WERI-Rb-1 (cell line): ENCODE measurements around the gene ZFHX3.

Source experiments
- DNase-seq: peaks from one replicate; pipeline ENCODE4 v3.0.0-alpha.2; 2020
- H3K27ac ChIP-seq: fragments of 250-450 bp; sonication (Bioruptor Pico); 2 replicates; pipeline ENCODE4 v1.5.1; 2020; ENCODE audit warnings: mild to moderate bottlenecking, moderate library complexity
- H3K27me3 ChIP-seq: fragments of 250-450 bp; sonication (Bioruptor Pico); 2 replicates; pipeline ENCODE4 v1.5.1; 2021; ENCODE audit warnings: mild to moderate bottlenecking, low read depth, moderate library complexity; ENCODE audit not compliant: insufficient read depth, severe bottlenecking
- H3K36me3 ChIP-seq: fragments of 250-450 bp; sonication (Bioruptor Pico); 2 replicates; pipeline ENCODE4 v1.5.1; 2020; ENCODE audit warnings: mild to moderate bottlenecking, moderate library complexity
- H3K4me3 ChIP-seq: 2 replicates; pipeline ENCODE4 v1.5.1; 2011; ENCODE audit warnings: low read depth, mild to moderate bottlenecking, control low read depth, low read length
- H3K9me3 ChIP-seq: fragments of 250-450 bp; sonication (Bioruptor Pico); 2 replicates; pipeline ENCODE4 v1.5.1; 2021; ENCODE audit warnings: mild to moderate bottlenecking, moderate library complexity; ENCODE audit not compliant: severe bottlenecking
- TF ChIP-seq, protein P1 (sequence below): IDR thresholded peaks from 2 replicates; pipeline ENCODE4 v1.5.1; 2011; ENCODE audit warnings: low read depth, mild to moderate bottlenecking, control low read depth, inconsistent platforms, low read length

Gene ZFHX3

DNA sequence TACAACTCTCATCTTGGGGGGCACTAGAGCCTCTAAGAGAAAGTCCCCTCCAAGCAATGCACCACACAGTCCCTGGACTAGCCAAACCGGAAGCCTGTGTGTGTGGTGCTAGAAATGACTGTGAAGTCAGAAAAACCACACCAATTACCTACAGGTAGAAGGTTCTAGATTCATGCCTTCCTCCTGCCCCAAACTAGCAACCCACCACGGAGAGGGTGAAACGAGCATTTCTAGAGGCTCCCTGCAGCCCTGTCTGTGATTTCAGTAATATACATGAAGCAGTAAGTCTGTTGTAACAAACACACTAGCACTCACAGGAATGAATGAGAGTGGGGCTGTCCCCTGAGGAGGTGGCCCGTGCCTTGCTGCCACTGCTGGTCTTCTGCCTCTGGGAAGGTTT is 13.6 kb downstream of the ZFHX3 start:
- no peaks in the 10 kb centered on the region for H3K9me3 ChIP-seq
- H3K27me3 ChIP-seq, result no peaks in the 10 kb centered on the region
- no peak overlapping the region for H3K27ac ChIP-seq
- no peak overlapping the region for H3K4me3 ChIP-seq
- TF ChIP-seq, protein P1, sequence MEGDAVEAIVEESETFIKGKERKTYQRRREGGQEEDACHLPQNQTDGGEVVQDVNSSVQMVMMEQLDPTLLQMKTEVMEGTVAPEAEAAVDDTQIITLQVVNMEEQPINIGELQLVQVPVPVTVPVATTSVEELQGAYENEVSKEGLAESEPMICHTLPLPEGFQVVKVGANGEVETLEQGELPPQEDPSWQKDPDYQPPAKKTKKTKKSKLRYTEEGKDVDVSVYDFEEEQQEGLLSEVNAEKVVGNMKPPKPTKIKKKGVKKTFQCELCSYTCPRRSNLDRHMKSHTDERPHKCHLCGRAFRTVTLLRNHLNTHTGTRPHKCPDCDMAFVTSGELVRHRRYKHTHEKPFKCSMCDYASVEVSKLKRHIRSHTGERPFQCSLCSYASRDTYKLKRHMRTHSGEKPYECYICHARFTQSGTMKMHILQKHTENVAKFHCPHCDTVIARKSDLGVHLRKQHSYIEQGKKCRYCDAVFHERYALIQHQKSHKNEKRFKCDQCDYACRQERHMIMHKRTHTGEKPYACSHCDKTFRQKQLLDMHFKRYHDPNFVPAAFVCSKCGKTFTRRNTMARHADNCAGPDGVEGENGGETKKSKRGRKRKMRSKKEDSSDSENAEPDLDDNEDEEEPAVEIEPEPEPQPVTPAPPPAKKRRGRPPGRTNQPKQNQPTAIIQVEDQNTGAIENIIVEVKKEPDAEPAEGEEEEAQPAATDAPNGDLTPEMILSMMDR, result no peak
- no peak for DNase-seq
- H3K36me3 ChIP-seq, result no peaks in the 10 kb centered on the region

DNA sequence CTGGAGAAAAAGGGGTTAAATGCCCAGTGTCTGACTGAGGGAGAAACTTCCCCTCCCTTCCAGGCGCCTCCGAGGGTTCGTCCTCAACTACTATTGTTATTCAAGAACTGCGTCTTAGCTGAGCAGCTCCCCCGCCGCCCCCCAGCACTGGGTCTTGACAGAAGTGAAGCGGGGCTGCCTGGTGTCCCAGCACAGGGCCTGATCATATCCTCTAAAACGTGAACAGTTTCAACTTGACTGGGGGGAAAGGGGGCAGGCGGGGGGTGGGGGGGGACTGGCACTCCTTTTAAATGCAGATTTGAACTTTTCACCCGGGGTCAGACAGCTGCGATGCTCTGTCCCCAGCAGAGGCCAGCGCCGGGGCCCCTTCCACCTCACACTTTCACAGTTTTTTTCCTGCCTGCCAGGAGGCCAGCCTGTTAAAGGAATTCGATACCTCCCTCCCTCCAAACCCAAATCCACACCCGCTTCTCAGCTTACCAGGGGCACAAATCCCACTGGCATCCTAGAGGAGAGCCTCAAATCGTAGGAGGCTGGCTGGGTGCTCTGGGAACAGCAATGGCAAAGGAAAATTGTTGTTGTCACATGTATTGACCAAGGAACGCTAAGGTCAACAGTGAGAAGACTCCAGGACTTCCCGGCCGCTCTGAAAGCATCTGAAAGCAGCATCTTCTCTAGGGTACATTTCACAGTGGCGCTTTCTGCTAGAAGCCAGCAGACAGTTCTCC is 14.5 kb downstream of the ZFHX3 start:
- TF ChIP-seq, protein P1, result no peak
- Histone ChIP-seq H3K27ac (no peak overlapping the region), H3K4me3 (no peak overlapping the region), H3K27me3 (no peaks in the 10 kb centered on the region), H3K9me3 (no peaks in the 10 kb centered on the region), H3K36me3 (no peaks in the 10 kb centered on the region; the same call in 1 of the 2 replicates)
- DNase-seq, result no peak

DNA sequence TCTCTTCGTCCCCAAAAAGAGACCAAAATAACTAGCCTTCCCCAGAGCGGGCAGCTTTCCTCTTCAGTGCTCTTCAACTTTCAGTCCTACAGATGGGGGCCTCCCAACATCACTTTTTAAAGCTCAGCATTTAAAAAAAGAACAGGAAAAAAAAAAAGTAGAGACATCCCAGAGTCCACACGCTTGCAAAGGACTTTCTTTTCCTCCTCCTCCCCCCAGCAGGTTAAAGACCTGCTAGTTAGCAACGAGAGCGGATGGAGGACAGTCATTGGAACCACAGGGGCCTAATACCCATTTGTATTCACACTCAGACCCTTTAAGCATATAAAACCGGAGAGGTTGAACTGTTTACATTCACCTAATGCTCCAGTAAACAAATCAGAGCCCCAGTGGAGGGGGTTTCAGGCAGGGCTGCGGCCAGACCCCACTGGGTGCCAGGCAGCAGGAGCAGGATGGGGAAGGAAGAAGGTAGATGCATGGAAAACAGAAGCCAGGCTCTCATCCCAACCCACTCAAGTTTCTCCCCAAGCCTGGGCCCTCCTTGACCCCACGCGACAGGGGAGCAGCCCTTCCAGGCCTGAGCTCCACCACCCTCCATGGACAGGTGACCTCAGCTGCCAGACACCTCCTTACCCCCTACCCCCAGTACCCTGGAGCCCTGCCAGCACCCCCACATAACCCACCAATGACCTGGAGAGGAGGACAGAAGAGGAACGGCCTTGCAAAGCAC is 15.2 kb downstream of the ZFHX3 start:
- no peaks in the 10 kb centered on the region; the same call in 1 of the 2 replicates for H3K36me3 ChIP-seq
- no peak overlapping the region for H3K27ac ChIP-seq
- H3K27me3 ChIP-seq, result no peaks in the 10 kb centered on the region
- DNase-seq, result no peak
- TF ChIP-seq, protein P1, result no peak
- no peaks in the 10 kb centered on the region for H3K9me3 ChIP-seq
- H3K4me3 ChIP-seq, result no peak overlapping the region

DNA sequence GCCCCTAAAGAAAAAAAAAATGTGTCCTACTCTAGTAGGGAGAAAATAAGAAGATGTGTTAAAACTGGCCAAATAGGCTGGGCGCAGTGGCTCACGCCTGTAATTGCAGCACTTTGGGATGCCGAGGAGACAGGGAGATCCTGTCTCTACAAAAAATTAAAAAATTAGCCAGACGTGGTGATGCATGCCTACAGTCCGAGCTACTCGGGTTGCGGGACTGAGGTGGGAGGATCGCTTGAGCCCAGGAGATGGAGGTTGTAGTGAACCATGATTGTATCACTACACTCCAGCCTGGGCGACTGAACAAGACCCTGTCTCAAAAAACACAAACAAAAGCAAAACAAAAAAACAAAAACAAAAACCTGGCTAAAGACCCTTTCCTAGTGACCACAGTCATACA is 15.9 kb downstream of the ZFHX3 start:
- H3K4me3 ChIP-seq, result no peak overlapping the region
- no peak for DNase-seq
- H3K27ac ChIP-seq, result no peak overlapping the region
- no peaks in the 10 kb centered on the region; the same call in 1 of the 2 replicates for H3K36me3 ChIP-seq
- H3K27me3 ChIP-seq, result no peaks in the 10 kb centered on the region
- TF ChIP-seq, protein P1, result no peak
- H3K9me3 ChIP-seq, result no peaks in the 10 kb centered on the region

GRCh38 chr16:73031155-73031866 is 16.6 kb downstream of the ZFHX3 start:
- Histone ChIP-seq H3K27me3 (no peaks in the 10 kb centered on the region), H3K36me3 (no peaks in the 10 kb centered on the region; the same call in 1 of the 2 replicates), H3K9me3 (no peaks in the 10 kb centered on the region), H3K27ac (no peak overlapping the region), H3K4me3 (no peak overlapping the region)
- TF ChIP-seq, protein P1, result peak; percentile 48; the same call in 1 of the 2 replicates
- DNase-seq, result no peak
